Ammon's horn (tissue), 1 donor: ENCODE measurements around the gene PAGR1.
"Not testable (repeated sequence)": the region's sequence is repeated elsewhere in the genome, so short reads cannot be mapped to it uniquely, and the experiment has no call there.

ENCODE experiments used
- DNase-seq: peaks from one replicate; pipeline ENCODE4 v3.0.0-alpha.2; 2016; ENCODE audit warnings: low spot score

Gene PAGR1

DNA sequence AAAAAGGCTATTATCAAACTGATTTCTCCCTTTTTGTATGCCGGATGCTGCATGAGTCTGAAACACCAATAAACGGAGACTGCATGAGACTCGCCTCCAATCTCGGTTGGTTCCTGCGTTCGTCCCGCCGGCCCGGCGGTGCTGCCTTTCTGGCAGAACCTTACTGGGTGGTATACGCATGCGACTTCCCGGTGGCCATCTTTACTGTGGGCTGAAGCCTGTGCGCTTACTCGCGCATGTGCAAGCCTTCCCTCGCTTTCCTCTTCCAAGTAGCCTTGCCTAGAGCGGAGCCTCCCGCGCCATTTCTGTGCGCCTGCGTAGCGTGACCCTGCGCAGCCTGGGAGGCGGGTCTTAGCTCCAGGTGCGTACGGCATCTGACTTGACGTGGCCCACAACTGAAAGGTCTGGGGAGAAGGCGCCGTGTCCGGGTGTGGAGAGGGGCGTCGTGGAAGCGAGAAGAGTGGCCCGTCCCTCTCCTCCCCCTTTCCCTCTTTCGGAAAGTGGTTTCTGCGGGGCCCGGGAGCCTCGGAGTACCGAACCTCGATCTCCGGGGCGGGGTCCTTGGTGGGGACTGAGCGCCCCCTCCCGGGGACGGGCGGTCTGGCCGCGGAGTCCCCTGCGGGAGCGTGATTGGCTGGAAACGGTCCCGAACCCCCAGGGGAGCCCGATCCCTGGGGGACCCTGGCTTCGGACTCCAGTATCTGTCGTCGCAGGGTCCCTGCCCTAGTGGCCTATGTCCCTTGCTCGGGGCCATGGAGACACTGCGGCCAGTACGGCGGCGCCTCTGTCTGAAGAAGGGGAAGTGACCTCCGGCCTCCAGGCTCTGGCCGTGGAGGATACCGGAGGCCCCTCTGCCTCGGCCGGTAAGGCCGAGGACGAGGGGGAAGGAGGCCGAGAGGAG lies at the start of gene PAGR1:
PAGR1 (plus strand) TSS at position 360 of the 901 bp plus-strand sequence; CDS start at position 734, 374 bp downstream.
- peak; percentile 99 for DNase-seq

DNA sequence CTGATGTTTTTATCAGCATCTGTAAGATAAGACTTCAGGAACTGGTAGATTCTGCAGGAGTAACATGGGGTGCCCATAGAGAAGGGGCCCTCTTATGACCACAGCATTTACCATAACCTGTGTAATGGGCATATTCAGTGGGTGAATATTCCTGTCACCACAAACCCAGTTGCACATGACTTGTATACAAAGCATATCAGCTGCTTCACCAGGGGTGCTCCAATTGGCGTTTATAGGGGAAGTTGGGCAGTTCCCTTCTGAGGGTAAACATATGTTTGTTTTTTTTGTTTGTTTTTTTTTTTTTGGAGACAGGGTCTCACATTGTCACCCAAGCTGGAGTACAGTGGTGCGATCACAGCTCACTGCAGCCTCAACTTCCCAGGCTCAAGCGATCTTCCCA lies 49.4 kb upstream of the PAGR1 start:
- DNase-seq: no peak

DNA sequence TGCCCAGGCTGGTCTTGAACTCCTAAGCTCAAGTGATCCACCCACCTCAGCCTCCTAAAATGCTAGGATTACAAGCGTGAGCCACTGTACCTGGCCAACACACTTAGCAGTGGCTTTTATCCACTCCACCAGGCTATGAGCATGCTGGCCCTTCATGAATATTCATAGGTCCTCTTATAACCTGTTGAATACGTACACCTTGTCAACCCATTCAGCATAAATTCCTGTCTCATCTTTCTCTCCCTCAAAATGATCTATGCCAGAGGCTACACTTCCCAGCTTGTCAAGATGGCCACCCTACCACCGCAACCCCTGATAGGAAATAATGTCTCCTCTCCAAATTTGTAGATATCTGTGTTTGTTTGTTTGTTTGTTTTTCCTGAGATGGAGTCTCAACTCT lies 48.9 kb upstream of the PAGR1 start:
- no peak for DNase-seq

DNA sequence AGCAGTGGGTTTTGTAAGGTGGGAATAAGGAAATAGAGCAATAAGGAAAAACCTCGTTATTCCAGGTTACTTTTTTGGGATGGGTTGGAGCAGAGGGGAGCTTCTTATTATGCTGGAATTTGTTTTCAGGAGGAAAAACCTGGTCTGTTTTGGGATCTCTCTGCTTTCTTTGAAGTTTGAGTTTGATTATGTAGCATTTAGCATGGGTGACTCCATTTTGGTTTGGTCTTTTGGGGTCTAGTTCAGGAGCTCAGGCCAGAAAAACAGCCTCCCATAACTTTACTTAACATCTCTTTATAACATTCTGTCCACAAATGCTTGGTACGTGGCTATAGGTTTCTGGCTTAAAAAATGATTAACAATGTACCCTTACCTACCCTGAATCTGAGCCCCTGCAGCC lies 46.4 kb upstream of the PAGR1 start:
- DNase-seq: no peak

DNA sequence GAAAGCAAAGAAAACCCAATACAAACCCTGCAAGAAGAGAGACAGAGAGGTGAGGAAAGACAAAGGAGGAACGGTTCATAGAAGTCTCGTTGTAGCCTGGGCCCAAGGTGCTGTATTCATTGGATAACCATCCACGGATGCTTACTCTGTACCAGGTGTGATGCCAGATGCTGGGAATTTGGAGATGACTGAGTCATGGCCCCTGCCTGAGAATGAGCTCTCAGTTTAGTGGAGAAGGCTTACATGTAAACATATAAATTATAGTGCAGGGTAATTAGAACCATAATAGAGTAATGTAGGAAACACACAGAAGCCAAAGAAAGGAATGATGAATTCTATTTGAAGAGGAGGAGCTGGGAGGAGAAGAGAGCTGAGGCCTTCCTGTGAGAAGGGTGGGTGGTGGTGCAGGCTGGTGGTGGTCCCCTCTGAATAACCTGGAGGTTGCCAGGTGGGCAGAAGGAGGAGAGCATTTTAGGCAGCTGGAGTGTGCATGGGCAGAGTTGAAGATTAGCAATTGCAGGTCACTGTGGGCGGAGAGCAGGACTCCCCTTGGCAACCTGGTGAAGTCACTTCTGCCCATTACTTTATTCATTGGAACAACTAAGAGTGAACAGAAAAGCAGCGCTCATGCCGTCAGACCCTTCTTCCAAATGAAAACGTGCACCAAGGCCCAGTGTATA lies 45.6 kb upstream of the PAGR1 start:
- no peak for DNase-seq

DNA sequence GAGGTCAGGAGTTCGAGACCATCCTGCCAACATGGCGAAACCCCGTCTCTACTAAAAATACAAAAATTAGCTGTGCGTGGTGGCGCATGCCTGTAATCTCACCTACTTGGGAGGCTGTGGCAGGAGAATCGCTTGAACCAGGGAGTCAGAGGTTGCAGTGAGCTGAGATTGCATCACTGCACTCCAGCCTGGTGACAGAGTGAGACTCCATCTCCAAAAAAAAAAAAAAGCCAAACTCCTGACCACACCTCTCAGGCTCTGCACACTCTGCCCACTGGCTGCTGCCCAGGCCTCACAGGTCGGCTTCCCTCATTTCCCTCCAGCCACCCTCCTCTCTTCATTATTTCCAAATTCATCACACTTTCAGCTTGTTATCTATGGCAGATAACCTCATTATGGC lies 43.6 kb upstream of the PAGR1 start:
- DNase-seq: not testable (repeated sequence)

DNA sequence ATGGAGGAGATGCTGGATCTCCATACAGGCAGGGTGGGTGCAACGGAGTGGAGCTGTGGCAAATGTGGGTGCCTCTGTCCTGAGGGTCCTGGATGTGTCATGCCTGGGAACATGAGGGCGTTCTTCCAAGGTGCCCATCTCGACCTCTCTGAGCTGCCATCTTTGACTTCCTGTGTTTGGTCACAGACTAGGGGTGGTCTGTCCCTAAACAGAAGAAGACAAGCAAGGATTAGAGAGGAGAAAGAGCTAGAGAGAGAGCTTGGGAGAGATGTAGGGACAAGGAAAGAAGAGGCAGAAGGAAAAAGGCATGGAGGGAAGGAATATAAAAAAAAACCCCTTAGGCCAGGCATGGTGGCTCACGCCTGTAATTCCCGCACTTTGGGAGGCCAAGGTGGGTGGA lies 41.2 kb upstream of the PAGR1 start:
- no peak for DNase-seq

DNA sequence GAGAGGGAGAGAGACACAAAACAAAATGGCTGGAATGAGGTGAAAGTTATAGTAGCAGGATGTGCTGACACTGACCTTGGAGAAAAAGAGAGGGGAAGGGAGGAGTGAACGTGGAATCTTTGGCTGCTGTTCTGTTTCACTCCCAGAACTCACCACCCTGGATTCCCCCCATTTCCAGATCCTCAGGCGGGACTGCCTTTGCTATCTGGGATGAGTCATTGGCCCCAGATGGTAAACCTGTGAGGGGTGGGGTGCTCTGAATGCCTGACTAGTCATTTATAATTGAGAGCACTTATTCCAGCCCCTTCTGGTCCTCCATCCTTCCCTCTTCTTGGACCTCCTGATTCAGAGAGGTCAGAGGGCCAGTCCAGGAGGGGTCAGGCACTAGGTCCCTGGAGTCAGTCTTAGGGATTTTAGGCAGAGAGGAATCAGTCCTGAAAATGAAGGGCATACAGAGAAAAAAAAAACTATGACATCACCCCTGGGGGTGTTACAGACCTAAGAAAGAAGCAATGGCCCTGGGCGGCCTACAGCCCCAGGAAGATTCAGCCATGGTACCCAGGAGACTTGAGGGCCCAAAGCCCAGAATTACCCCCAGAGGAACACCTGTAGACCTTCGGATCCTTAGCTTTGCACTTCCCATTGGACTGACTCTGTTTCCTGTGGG lies 40.1 kb upstream of the PAGR1 start:
- DNase-seq: no peak

DNA sequence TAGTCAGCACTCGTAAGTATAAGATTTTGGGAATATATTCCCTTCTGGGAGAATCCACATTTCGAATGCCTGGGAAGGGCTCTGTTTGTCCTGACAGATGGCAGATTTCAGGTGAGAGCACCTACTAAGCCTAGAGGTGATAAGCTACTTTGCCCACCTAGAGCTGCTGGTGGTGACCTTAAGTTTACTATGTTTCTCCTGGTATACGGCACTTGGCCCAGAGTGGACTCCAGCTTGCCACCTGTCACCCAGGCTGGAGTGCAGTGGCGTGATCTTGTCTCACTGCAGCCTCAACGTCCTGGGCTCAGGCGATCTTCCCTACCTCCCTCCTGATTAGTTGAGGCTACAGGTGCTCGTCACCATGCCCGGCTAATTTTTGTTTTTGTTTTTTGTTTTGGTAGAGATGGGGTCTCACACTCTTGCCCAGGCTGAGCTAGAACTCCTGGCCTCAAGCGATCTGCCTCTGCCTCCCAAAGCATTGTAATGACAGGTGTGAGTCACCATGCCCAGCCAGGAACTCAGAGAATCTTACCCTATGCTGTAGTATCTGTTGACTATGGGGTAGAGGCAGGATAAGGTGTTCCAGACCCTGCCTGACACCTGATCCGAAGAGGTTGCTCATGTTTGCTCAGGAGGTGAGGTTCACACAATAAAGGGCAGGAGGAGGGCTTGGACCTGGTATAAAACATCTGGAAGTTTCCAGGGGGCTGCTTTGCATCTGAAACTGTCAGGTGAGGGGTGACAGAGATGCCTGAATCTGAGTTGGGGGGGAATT lies 38.2 kb upstream of the PAGR1 start, which contains the start of gene ZG16:
ZG16 (plus strand) TSS at position 681 of the 775 bp plus-strand sequence. CDS start 1,011 bp downstream, outside the sequence.
- no peak for DNase-seq

DNA sequence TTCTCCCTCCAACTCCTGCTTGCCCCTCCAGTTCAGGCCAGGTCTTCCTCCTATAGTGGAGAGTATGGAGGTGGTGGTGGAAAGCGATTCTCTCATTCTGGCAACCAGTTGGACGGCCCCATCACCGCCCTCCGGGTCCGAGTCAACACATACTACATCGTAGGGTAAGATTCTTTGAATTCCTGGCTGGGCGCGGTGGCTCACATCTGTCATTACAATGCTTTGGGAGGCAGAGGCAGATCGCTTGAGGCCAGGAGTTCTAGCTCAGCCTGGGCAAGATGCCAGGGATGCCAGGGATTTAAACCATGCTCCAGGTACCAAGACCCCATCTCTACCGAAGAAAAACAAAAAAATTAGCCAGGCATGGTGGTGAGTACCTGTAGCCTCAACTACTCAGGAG lies 36.5 kb upstream of the PAGR1 start:
- no peak for DNase-seq

DNA sequence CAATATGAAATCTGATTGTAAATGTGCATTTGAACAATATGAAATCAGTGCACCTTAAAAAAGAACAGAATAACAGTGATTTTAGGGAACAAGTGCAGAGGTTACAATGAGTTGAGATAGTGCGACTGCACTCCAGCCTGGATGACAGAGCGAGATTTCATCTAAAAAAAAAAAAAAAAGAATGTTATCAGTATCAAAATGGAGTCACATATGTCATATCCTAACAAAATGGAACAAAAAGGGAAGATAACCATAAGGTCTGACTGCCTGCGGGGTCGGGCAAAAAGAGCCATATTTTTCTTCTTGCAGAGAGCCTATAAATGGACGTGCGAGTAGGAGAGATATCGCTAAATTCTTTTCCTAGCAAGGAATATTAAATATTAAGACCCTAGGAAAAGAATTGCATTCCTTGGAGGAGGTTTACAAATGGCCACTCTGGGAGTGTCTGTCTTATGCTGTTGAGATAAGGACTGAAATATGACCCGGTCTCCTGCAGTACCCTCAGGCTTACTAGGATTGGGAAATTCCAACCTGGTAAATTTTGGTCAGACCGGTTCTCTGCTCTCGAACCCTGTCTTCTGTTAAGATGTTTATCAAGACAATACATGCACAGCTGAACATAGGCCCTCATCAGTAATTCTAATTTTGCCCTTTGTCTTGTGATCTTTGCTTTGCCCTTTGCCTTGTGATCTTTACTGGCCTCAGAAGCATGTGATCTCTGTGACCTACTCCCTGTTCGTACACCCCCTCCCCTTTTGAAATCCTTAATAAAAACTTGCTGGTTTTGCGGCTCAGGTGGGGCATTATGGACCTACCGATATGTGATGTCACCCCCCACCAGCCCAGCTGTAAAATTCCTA lies 32.6 kb upstream of the PAGR1 start:
- not testable (repeated sequence) for DNase-seq

DNA sequence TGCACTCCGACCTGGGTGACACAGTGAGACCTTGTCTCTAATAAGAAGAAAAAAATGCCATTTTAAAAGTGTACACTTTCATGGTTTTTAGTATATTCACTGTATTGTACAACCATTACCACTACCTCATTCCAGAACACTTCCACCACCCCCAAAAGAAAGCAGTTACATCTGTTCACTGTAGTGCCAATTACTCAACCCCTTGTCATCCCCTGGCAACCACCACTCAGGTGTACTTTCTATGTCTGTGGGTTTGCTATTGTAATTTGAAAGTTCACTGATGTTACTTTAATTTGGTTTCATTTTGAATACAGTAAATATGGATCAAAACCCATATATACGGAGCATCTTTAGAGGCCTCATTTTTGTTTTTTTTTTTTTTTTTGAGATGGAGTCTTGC lies 31.8 kb upstream of the PAGR1 start:
- DNase-seq: no peak

DNA sequence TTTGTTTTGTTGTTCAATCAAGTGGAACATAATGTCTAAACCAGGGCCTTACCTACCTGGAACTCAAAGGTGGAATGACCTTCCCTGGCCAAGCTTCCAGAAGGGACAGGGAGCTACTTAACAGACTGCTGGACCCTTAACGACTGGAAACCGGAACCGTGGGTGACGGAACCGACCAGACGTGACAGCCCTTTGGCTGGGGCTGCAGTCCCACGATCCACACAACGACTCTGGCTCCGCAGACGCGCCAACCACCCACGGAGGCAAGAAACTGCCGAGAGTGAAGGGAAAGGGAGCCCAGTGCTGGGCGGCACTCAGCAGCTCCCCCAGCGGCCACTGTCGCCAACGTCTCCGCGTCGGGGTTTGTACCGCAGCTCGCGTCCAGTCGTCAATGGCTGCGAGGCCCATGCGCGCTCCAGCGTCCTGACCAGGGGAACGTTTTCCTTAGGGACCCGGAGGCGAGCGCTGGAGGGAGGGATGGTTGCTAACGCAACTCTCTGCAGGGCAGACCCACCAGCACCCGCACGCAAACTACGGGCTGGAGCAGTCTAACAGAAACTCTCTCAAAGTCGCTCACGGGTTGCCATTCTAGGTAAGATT lies 31.0 kb upstream of the PAGR1 start:
- peak; percentile 78 for DNase-seq

DNA sequence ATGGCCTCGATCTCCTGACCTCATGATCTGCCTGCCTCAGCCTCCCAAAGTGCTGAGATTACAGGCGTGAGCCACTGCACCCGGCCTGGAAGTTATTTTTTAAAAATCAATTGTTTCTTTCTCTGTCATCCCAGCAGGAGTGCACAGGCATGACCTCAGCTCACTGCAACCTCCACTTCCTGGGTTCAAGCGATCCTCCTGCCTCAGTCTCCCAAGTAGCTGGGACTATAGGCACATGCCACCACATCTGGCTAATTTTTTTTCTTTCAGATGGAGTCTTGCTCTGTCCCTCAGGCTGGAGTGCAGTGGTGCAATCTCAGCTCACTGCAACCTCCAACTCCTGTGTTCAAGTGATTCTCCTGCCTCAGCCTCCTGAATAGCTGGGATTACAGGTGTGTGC lies 28.8 kb upstream of the PAGR1 start:
- not testable (repeated sequence) for DNase-seq

DNA sequence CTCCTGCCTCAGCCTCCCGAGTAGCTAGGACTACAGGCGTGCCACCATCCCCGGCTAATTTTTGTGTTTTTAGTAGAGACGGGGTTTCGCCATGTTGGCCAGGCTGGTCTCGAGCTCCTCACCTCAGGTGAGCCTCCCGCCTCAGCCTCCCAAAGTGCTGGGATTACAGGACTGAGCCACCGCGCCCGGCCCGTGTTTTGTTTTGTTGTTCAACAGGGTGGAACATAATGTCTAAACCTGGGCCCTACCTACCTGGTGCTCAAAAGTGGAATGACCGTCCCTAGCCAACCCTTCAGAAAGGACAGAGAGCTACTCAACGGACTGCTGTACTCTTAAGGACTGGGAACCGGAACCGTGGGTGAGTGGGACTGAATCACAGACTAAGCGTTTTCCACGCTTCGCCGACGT lies 26.2 kb upstream of the PAGR1 start:
- DNase-seq: no peak

DNA sequence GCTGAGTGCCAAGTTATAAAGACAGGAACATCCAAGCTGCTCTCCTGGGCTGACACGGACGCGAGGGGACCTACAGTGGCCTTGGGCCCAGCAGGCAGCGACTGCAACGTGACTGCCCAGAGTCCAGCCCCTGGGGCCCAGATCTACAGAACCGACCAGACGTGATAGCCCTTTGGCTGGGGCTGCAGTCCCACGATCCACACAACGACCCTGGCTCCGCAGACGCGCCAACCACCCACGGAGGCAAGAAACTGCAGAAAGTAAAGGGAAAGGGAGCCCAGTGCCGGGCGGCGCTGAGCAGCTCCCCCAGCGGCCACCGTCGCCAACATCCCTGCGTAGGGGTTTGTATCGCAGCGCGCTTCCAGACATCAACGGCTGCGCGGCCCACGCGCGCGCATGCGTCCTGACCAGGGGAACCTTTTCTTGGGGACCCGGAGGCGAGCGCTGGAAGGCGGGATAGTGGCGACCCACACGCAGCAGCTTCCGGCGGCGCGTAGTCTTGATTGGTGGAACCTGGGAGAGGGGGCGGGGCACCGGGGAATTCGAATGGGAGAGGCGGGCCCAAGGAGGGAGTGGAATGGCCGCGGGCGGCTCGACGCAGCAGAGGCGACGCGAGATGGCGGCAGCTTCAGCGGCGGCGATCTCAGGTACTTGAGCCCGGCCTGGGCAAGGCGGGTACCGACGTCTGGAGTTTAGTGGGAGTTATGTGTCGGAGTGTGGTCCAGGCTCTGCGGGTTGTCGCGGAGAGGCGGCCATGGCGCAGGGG lies 25.6 kb upstream of the PAGR1 start, which contains the start of gene KIF22:
KIF22 (plus strand) TSS at position 569 of the 766 bp plus-strand sequence; CDS start at position 578, 9 bp downstream.
- peak; percentile 99 for DNase-seq

DNA sequence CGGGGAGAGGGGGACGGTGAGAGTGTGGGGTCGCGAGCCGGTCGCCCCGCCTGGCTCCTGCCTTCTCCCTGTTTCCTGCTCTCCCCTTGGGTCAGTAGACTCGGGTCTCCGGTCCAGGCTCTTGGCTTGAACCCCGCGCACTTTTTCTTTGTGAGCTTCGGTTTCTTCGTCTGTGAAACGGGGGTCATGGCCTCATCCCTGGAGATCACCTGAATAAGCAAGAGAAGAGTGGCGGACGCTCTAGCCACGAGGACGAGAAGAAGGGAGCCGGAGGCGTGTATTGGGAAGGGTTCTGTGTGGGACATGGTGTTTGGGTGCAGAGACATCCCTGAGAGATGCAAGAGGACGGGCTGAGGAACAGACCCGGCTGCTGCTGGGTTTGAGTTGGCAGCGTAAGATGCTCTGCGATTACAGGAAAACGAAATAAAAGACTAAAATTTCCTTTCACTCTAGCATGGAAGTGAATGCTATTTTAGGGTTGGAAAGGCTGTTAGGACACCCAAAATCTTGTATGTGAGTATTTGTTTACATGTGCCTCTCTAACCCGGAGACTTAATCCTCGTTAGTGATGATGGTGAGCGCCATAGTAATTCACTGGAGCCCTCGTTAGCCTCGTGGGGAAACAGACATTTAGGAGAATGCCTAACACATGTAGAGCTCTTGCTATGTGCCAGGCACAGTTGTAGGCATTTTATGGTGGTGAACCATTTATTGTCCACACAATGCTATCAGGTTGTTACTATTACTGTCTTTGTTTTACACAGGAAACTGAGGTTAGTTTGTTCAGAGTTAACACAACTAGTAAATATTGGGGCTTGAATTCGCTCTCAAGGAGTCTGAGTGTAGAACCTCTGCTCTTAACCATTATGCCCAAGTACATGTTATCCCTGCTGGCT lies 24.8 kb upstream of the PAGR1 start:
- no peak for DNase-seq
